Stimulated activated CD8-positive, alpha-beta memory T cell treated with anti-CD3 and anti-CD28 coated beads, Interleukin-15, amount 100 ng/mL, for 48 hours (primary cell): Measurements from ENCODE around the gene AK4.
"Not testable (repeated sequence)": the region's sequence is repeated elsewhere in the genome, so short reads cannot be mapped to it uniquely, and the experiment has no call there.

Experiments used
- DNase-seq, 2 donors: peaks; one replicate each; pipeline ENCODE4 v3.0.0-alpha.2; 2020; ENCODE audit warnings: low read depth in 2 of 2

Gene AK4

DNA sequence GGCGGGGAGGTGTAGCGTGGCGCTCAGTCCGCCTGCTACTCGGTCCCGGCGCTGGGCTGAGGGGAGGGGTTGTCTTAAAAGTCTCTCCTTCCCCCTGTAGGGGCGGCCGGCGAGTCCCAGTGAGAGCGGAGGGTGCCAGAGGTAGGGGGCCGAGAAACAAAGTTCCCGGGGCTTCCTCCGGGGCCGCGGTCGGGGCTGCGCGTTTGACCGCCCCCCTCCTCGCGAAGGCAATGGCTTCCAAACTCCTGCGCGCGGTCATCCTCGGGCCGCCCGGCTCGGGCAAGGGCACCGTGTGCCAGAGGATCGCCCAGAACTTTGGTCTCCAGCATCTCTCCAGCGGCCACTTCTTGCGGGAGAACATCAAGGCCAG is at the start of gene AK4:
Gene AK4 (plus strand): TSS at position 26 of the 370 bp plus-strand sequence. CDS start 205 bp downstream, at position 231.
- DNase-seq, result not testable (repeated sequence)

DNA sequence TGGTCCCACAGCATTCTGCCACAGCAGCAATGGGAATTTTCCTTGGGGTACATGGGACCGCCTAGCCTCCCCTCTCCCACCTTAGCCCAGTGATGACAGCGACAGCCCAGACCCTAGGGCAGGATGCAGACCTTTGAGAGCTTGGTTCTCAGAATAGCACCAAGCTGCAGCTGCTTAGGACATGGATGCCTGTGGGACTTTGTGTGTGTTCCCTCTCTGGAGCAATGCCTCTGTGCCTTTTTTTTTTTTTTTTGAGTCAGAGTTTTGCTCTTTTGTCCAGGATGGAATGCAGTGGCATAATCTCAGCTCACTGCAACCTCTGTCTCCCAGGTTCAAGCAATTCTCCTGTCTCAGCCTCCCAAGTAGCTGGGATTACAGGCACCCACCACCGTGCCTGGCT is 44.2 kb upstream of the AK4 start:
- no peak for DNase-seq

DNA sequence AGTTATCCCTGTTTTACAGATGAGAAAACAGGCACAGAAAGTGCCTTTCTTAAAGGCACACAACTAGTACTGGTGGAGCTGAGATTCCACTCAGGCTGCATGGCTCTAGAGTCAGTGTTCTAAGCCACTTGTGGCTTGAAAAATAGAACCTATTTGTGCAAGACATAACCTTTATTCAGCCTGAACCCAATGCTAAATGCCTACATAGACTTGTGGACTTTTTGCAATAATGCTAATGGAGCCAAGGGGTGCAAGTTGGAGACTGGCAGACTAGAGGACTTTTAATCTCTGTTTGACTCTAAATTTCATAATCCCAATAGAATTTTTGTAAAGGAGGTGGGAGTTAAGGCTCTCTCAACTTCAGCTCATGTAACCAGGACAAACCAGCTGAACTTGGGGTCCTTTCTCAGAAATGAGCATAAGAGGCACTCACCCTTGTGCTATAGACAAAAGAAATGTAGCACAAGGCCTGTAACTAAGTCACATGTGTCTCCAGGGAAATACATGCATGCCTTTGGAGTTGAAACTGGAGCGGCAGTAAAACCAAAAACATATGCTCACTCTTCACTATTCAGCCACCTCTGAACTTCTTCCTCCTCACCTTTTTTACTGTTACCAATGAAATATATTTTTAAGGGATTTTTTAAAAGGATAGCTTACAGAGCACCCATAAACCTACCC is 43.0 kb upstream of the AK4 start:
- no peak for DNase-seq

DNA sequence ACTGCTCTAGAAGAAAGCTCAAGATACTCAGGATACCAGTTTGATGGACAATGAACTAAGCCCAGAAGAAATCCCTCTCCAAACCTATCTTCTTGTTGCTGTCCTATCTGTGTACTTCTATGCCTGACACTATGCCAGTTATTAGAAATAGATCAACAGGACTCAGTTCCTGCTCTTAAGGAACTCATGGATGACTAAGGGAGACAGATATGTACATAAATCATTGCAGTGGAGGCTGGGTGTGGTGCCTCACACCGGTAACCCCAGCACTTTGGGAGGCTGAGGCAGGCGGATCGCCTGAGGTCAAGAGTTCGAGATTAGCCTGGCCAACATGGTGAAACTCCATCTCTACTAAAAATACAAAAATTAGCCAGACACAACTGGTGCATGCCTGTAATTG is 42.4 kb upstream of the AK4 start:
- no peak for DNase-seq

DNA sequence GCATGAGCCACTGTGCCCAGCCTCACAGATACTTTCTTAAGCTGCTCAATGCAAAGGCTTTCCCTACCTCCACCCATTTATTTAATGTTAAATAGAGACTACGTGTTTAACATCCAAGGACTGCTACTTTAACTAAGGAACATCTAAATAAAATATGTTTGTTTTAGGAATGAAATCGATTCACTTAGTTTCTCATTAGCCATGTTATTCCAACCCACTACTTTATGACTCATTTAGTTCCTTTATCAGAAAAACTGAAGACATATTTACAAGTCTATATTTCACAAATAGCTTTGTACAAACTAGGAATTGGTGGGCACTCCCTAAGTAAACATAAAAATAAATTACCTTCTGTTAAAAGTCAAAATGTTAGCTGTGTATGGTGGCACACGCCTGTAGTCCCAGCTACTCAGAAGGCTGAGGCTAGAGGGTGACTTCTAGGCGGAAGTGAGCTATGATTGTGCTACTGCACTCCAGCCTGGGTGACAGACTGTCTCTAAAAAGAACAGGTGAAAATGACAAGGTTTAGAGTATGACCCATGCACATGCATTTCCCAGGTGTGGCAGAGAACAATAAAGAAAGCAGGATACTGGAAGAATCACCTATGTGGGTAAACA is 39.9 kb upstream of the AK4 start:
- no peak for DNase-seq

DNA sequence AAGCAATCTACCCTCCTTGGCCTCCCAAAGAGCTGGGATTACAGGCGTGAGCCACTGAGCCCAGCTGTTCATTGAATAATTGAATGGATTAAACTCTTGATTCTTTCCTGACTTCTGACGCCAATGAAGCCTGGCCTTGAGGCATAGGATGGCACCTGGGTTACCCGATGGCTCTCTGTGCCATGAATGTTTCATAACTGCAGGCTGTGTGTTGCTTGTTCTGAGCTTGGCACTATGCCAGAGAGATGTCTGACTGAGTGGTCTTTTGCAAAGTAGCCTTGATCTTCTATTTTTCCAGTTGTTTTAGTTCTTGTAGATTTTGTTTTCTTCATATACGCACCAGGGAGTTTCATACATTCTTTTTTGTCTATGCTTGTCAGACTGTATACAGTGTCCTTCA is 38.5 kb upstream of the AK4 start:
- no peak for DNase-seq

DNA sequence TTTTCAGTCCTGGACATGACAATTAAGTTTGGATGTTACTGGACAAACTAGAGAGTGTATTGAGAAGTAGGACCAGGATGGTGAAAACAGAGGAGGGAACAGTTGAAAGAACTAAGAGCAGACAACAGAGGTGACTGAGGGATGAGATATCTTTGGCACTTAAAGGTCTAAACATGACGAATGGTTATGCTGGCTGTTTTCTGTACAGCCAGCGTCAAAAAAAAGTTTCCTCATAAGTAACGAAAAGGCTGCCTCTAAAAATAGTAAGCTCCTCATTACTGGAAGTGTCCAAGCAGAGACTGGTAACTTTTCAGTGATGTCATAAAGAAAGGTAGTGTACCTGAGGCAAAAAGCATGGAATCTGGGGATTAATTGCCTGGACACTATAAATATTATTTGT is 35.2 kb upstream of the AK4 start:
- DNase-seq, result no peak

DNA sequence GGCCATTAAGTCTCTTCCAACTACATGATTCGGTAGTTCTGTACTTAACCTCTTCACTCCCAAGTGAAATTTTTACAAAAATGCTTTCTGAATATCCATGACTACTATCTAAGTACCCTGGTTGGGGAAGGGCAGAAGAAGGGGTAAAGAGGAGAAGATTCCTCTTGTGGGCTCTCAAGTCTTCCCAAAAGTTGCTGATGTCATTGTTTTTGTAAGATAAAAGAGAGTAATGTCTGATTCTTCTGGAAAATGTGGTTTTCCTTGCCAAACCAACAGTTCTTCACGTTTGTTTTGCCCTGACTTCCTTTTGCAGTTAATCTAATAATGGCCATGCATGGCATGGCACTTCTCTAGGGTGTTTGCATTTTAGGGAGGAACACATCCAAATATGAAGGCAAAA is 34.7 kb upstream of the AK4 start:
- no peak for DNase-seq

DNA sequence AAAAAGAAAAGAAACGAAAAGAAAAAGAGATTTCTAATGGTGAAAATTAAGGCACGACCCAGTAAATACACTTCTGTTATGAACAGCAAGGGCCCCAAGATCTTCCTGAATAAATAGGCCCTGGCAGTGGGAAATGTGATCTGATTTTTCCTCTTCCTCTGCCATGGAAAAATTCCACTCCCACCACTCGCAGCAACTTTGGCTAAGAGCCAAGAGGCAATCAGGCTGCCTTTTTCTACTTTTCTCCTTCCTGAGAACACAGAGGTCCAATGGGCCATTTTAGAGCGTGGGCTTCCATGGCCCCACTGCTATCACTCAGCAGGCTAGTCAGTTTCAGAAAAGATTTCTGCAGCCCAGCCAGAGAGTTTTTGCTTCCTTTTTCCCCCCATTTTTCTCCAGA is 33.7 kb upstream of the AK4 start:
- no peak for DNase-seq

DNA sequence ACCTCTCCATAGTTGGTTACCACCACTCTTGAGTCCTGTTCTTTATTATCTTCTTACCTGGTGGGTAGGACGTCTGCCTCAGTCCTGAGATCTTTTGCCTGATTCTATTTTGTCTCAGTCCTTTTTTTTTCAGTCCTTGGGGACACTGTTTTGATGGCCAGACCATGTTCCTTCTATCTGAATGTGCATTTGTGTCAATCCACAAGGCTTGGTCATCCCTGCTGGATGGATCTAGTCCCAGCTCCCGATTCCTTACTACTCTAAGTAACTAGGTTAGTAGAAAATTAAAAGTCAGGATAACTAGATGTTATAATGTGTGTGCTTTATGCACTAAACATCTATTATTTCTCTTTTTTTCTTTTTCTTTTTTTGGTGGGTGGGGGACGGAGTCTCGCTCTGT is 28.1 kb upstream of the AK4 start:
- DNase-seq, result no peak

DNA sequence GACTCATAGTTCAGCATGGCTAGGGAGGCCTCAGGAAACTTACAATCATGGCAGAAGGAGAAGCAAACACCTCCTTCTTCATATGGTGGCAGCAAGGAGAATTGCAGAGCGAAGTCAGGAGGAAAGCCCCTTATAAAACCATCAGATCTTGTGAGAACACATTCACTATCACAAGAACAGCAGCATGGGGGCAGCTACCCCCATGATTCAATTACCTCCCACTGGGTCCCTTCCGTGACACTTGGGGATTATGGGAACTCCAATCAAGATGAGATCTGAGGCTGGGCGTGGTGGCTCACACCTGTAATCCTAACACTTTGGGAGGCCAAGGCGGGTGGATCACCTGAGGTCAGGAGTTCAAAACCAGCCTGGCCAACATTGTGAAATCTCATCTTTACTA is 18.9 kb upstream of the AK4 start:
- not testable (repeated sequence) for DNase-seq

DNA sequence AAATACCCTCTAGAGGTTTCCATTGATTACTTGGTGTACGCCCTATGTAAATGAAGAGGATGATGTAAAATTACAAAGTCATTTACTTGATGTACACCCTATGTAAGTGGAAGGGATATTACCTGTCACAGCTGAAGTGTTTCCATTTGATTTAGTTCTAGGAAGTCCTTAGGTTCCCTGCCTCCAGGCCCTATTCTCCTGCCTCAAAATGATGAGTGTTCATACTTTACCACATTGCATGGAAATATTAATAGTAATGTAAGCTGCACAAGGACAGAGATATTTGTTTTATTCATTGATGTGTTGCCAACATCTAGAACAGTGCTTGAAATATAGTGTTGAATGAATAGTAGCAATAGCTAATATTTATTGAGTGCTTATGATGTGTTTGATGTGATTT is 9.5 kb upstream of the AK4 start:
- DNase-seq, result no peak

DNA sequence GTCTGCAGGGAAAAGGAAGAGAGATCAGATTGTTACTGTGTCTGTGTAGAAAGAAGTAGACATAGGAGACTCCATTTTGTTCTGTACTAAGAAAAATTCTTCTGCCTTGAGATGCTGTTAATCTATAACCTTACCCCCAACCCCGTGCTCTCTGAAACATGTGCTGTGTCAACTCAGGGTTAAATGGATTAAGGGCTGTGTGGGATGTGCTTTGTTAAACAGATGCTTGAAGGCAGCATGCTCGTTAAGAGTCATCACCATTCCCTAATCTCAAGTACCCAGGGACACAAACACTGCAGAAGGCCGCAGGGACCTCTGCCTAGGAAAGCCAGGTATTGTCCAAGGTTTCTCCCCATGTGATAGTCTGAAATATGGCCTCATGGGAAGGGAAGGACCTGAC is 8.2 kb upstream of the AK4 start:
- not testable (repeated sequence) for DNase-seq

DNA sequence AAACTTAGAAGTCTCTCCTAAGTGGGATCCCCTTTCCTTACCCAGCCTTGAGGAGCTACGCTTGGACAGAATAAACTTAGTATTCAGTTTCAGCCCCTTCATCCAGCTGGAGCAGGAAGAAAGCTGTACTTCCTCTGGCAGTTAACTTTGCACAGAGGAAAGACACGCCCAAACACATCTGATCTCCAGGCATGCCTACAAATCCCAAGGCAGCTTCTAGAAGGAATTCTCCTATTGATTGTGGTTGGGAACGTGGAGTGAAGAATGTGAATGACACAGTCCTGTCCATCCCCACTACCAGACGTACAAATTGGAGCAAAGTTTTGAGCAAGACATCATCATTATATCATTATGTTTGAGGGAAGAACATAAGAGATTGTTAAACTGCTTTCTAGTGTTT is 6.6 kb upstream of the AK4 start:
- DNase-seq, result no peak

DNA sequence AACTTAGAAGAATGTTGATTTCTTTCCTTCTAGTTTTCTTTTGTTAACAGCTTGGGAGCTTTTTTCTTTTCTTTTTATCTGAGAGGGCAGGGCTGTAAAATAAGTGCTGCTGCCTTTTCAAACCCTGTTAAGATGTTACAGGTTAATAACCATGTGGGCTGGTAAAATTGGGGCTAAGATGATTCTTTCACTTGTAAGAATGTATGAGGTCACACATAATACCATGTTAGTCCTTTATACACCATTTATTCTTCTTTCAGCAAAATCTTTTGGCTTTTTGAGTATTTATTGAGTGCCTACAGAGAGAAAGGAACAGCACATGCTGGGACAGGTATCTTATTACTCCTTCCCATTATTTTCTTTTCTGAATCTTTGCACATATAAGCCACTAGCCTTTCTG is 6.1 kb upstream of the AK4 start:
- DNase-seq, result no peak

DNA sequence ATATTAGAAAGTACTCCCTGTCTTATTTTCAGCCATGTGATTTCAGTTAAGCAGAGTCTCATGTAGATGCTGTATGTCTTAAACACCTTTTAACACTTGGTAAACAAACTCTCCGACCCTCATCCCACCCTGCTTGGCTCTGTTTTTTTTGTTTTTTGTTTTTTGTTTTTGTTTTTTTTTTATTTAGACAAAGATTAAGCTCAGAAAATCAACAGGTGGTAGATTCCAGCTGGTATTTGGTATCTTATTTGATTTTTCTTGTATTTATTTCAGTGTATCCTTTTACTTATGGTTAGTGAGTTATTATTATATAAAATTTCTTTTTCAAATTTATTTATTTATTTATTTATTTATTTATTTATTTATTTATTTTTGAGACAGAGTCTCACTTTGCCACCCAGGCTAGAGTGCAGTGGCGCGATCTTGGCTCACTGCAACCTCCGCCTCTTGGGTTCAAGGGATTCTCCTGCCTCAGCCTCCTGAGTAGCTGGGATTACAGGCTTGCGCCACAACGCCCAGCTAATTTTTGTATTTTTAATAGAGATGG is 4.8 kb upstream of the AK4 start:
- not testable (repeated sequence) for DNase-seq

DNA sequence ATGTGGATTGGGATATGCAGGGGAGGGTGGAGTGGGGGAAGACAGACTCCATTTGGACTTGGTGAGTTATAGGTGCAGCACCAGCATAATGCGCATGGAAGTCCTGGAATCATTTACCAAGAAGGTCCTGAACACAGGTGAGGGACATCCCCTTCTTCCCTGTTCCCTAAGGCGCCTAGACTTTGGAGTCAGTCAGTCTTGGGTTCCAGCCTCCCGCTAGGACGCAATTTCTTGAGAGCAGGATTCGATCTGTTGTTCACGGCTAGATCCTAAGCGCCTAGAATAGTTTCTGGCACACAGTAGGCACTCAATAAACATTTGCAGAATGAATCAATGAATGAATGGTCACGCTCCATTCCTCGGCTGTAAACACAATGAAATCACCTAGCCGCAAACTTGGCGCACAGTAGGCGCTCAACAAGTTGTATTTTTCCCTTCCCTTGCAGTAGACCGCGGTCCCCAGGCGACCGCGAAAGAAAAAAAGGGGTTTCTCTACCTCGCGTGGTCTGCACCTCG is 1.0 kb upstream of the AK4 start:
- no peak for DNase-seq

DNA sequence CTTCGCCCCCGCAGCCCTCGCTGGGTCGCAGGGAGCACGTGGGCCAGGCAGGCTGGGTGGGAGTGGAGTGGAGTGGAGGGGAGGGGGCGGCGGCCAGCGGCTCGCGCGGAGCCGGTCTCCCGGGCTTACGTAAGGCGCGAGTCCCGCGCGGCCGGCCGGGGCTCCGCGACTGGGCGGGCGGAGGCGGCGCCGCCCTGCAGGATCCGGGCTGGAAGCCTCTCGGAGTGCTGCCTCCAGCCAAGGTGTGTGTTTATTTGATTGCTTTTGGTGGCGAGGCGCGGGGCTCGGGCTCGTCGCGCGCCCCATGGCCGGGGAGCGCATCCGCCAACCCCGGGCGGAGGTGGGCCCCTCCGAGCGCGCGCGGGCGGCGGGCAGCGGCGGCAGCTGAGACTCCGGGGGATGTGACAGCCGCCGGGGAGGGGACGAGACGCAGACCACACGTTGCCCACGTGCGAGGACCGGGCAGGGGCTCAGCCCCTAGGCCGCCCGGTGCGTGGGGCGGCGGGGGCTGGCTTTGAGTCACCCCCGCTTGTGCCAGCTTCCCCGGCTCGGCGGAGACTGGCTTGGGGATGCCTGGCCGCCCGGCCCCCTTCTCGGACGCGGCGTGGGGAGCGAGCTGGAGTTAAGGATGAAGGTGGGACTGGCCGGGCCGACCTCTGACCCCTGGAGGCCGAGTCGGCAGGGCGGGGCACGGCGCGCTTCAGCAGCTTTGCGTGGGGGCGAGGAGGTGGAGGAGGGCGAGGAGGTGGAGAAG is 402 bp upstream of the AK4 start:
- peak; percentile 28 to 45 for DNase-seq

DNA sequence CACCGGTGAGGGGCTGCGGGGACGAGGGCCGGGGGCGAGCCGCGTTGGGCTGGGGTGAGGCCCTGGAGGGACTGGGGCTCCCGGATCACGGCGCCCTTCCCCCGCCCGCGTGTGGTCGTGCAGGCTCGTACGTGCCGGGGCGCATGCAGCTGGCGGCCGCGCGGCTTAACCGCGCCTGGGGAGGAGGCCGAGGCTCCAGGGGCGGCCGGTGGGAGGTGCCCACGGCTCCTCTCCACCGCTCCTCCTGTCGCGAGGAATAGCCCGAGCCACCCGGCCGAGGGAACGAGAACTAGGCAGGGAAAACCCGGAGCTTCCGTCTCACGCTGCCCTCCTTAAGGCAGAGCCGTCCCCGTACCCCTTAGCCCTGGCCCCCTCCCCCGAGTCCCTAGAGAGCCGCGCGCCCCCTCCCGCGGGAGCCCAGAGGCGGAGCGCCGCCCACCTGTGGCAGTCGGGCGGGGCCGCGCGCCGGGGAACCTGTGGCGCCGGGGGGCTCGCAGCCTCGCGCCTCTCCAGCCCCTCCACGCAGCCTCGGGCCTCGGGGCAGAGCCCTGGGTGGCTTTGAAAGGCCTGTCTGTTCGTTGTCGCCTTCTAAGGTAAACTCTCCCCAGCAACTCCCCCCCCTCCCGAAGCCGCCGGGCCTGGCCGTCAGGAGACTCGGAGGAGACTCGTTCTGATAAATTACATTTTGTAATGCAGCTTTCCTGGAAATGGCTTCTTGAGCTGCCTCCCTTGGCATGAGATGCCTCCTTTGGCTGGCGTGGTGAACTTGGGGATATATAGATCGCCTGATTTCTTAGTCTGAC is 746 bp downstream of the AK4 start:
- DNase-seq, result peak; percentile 43 to 48

DNA sequence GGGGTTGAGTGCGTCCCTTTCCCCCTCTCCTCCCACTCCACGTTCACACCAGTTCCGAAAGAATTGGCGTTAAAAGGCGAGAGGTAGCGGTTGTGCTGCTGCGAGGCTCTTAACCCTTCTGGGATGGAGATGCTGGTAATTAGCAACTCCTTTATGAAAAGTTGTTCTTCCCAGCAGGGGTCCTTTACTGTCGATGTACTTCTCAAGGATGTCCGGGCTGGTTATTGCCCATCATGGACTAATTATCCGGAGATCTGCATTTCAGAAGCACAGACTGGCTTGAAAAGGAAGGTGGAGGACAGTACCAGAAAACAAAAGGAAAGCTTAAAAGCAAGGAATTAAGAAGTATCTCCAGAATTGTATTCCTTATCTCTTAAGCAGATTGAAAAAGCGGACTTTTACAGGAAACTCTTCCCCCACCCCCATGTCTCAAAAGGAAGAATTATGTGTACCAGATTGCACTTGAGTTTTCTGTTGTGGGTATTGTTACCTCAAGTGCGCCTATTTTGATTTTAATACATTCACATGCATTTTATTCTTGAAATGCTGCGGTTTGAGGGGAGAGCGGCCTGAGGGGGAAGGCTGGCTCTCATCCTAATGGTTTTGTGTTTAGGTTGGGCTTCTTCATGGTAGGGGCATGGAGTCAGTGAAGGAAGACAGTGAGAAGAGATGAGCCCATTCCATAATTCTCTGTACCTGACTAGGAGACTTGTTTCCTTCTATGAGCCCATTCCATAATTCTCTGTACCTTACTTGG is 1.5 kb downstream of the AK4 start:
- DNase-seq, result no peak

DNA sequence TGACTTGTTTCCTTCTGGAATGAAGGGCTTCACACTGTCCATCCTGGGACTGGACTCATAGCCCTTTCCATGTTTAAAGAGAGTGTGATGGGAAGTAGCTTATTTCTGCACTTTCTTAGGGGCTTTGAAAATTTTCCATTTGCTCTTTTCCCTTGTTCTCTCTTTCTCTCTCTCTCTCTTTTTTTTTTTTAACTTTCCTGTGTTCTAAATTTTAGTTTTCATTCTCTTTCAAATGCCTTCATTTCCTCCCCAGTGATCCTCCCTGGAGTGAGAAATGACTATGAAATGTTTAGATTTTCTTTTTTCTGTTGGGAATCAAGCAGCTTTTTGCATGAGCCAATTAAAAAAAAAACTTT is 2.1 kb downstream of the AK4 start:
- DNase-seq, result no peak
